GM13977 (cell line): ENCODE results near the gene TCAF1.

Source experiments
- DNase-seq: peaks from one replicate; pipeline ENCODE4 v3.0.0; 2012; ENCODE audit warnings: low spot score
- in situ Hi-C: fragments of 300-500 bp; cut with MboI; formaldehyde crosslinking; loops from one replicate; pipeline ENCODE4 v1.12.0; 2022; ENCODE audit warnings: low sequenced_read_pairs, low pct_unique_long_range_greater_than_20kb, mixed read lengths, inconsistent platforms; ENCODE audit not compliant: unreplicated experiment
- TF ChIP-seq, protein P1 (sequence below): IDR thresholded peaks from 2 replicates; pipeline ENCODE4 v1.5.1; 2012; ENCODE audit warnings: mild to moderate bottlenecking, control low read depth; ENCODE audit not compliant: insufficient read depth; ENCODE audit errors: extremely low read depth, missing control alignments

TCAF1 gene

DNA sequence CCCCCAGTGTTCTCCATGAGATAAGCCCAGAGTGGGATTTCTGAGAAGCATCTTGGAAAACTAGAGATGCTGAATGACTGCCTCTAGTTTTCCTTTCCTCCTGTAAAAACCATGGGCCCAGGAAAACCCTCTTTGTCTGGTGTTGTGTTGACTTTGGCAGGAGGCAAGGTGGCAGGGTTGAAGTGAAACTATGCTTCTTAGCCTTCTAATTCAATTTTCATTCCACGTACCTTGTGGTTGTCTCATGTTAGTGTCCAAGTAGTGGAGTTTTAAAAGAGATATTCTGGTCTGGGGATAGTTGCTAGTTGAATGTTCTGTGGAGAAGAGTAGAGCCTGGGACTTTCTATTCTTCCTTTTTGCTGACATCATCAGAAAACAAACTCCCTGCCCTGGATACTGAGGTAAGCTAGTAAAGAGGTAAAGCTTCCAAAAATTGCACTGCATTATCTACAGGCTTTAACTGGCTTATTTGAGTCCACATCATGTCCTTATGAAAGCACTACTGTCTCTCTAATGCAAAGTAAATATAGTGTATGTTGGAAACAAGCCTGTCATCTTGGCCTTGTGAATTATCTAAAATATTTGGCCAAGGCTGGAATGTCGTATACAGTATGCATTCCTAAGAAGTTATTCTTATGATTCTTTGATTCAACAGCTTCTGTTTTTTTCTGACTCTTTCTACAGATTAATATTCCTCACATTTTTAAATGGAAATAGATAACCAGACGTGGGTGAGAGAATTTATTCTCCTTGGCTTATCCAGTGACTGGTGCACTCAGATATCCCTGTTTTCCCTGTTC is 32.8 kb upstream of the TCAF1 start, which contains the start of gene OR2F2:
Gene OR2F2, plus strand, starts transcription at position 708 of the 800 bp plus-strand sequence. Its CDS starts 0 bp downstream, at position 708.
- in situ Hi-C loops, result no loop called here
- no peak for DNase-seq
- TF ChIP-seq, protein P1, sequence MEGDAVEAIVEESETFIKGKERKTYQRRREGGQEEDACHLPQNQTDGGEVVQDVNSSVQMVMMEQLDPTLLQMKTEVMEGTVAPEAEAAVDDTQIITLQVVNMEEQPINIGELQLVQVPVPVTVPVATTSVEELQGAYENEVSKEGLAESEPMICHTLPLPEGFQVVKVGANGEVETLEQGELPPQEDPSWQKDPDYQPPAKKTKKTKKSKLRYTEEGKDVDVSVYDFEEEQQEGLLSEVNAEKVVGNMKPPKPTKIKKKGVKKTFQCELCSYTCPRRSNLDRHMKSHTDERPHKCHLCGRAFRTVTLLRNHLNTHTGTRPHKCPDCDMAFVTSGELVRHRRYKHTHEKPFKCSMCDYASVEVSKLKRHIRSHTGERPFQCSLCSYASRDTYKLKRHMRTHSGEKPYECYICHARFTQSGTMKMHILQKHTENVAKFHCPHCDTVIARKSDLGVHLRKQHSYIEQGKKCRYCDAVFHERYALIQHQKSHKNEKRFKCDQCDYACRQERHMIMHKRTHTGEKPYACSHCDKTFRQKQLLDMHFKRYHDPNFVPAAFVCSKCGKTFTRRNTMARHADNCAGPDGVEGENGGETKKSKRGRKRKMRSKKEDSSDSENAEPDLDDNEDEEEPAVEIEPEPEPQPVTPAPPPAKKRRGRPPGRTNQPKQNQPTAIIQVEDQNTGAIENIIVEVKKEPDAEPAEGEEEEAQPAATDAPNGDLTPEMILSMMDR, result no peak

DNA sequence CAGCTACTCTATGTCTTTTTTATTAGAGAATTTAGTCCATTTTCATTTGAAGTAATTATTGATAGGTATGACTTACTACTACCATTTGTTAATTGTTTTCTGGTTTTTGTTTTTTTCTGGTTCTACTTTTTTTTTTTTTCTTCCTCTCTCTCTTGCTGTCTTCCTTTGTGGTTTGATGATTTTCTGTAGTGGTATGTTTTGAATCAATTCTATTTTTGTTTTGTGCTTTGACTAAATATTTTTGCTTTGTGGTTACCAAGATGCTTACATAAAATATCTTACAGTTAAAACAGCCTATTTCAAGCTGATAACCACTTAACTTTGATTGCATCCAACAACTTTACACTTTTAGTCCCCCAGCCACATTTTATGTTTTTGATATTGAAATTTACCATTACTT is 29.8 kb upstream of the TCAF1 start:
- DNase-seq, result no peak
- TF ChIP-seq, protein P1, result no peak
- in situ Hi-C loops, result no loop called here

- TF ChIP-seq, protein P1, result no peak
- in situ Hi-C loops, result no loop called here
- no peak for DNase-seq
Observed at GRCh38 chr7:143929224-143929920, 27.4 kb upstream of the TCAF1 start.

- in situ Hi-C loops, result no loop called here
- DNase-seq, result no peak
- TF ChIP-seq, protein P1, result no peak
Observed at GRCh38 chr7:143924851-143925250, 22.9 kb upstream of the TCAF1 start.

GRCh38 chr7:143914938-143915652 is 13.1 kb upstream of the TCAF1 start:
- in situ Hi-C loops, result no loop called here
- DNase-seq, result no peak
- TF ChIP-seq, protein P1, result no peak

GRCh38 chr7:143913945-143914615 is 12.1 kb upstream of the TCAF1 start:
- DNase-seq, result no peak
- TF ChIP-seq, protein P1, result no peak
- in situ Hi-C loops, result no loop called here
